B cell (primary cell): ENCODE data around the gene LDHD. TPM values are rescaled to one million over a fixed set of nuclear protein-coding genes. Genes with fewer than 3 reads are reported as not detected.

Source experiments
- ATAC-seq: fragments of 200-7000 bp; cut with Tn5 transposase; one replicate; pipeline ENCODE4 v1.10.0; 2021; ENCODE audit warnings: low read depth, mild to moderate bottlenecking, moderate number of reproducible peaks, moderate library complexity
- CTCF ChIA-PET: fragments of 350-600 bp; sonication (Branson Sonifier 250); formaldehyde crosslinking; loops from one replicate; lab custom pipeline; 2021; ENCODE audit warnings: antibody characterized with exemption, inconsistent platforms; lab: Charles Lee
- POLR2A ChIA-PET: fragments of 350-600 bp; sonication (Branson Sonifier 250); formaldehyde crosslinking; loops from one replicate; lab custom pipeline; 2021; ENCODE audit warnings: antibody characterized with exemption; lab: Charles Lee
- DNase-seq: peaks from one replicate; pipeline ENCODE4 v3.0.0; 2013
- H2AFZ ChIP-seq: 2 replicates; pipeline ENCODE4 v1.6.1; 2012; ENCODE audit warnings: mild to moderate bottlenecking, low read depth, low read length; ENCODE audit not compliant: insufficient read depth, poor library complexity, severe bottlenecking
- H3K27ac ChIP-seq, 2 donors: 1 replicate in 1 of 2; 2 replicates in 1 of 2; pipeline ENCODE4 v1.5.1; 2012 to 2013; ENCODE audit warnings: low read length in 2 of 2, mild to moderate bottlenecking in 2 of 2, moderate library complexity in 1 of 2
- H3K27me3 ChIP-seq, 4 experiments: fragments of 200-600 bp in 1 of 4; sonication (generic) in 1 of 4; replicated peaks in 1 of 4; 1 replicate in 2 of 4; 2 replicates in 2 of 4; pipeline versions ENCODE4 v1.6.1 to v1.7.0; 2013 to 2016; ENCODE audit warnings: low read length in 3 of 4, mild to moderate bottlenecking in 2 of 4, mixed read lengths in 1 of 4, moderate library complexity in 1 of 4; ENCODE audit not compliant: insufficient read depth in 4 of 4, control insufficient read depth in 3 of 4; ENCODE audit errors: control extremely low read depth in 1 of 4
- H3K36me3 ChIP-seq, 2 experiments: replicated peaks in 1 of 2; 1 replicate in 1 of 2; 2 replicates in 1 of 2; pipeline versions ENCODE4 v1.6.1 to v1.7.1; 2013; ENCODE audit warnings: low read length in 1 of 2; ENCODE audit not compliant: insufficient read depth in 2 of 2, control insufficient read depth in 1 of 2; ENCODE audit errors: control extremely low read depth in 1 of 2, extremely low read depth in 1 of 2
- H3K4me1 ChIP-seq, 2 donors: fragments of 200-600 bp in 1 of 2; sonication (generic) in 1 of 2; 1 replicate in 1 of 2; 2 replicates in 1 of 2; pipeline versions ENCODE4 v1.5.1 to v1.6.1; 2013 to 2017; ENCODE audit warnings: low read length in 2 of 2; ENCODE audit not compliant: control insufficient read depth in 2 of 2, insufficient read depth in 2 of 2
- H3K4me2 ChIP-seq: replicated peaks from 2 replicates; pipeline ENCODE3; 2012; ENCODE audit warnings: mild to moderate bottlenecking, low read depth, low read length; ENCODE audit not compliant: poor library complexity, severe bottlenecking
- H3K4me3 ChIP-seq, 5 experiments: fragments of 200-600 bp in 1 of 5; sonication (generic) in 1 of 5; 1 replicate in 3 of 5; 2 replicates in 2 of 5; pipeline versions ENCODE4 v1.5.1 to v1.7.0; 2011 to 2016; ENCODE audit warnings: low read length in 4 of 5, mild to moderate bottlenecking in 4 of 5, low read depth in 2 of 5, control low read depth in 1 of 5, moderate library complexity in 1 of 5; ENCODE audit not compliant: insufficient read depth in 1 of 5; ENCODE audit errors: control extremely low read depth in 1 of 5, extremely low read depth in 1 of 5
- H3K79me2 ChIP-seq: fragments of 200-600 bp; sonication (generic); one replicate; pipeline ENCODE4 v1.6.0; 2016; ENCODE audit warnings: low read length; ENCODE audit not compliant: control insufficient read depth, insufficient read depth
- H3K9ac ChIP-seq: fragments of 200-600 bp; sonication (generic); 2 replicates; pipeline ENCODE4 v1.6.1; 2017; ENCODE audit warnings: mild to moderate bottlenecking, low read length, moderate library complexity
- H3K9me3 ChIP-seq, 3 donors: one replicate each; pipeline versions ENCODE4 v1.6.1 to v1.7.1; 2013; ENCODE audit warnings: low read length in 2 of 3; ENCODE audit not compliant: control insufficient read depth in 2 of 3, insufficient read depth in 1 of 3; ENCODE audit errors: control extremely low read depth in 1 of 3
- H4K20me1 ChIP-seq: 2 replicates; pipeline ENCODE4 v1.6.0; 2012; ENCODE audit warnings: mild to moderate bottlenecking, low read length; ENCODE audit not compliant: insufficient read depth, control insufficient read depth, poor library complexity, severe bottlenecking
- H3K27ac Mint-ChIP-seq: one replicate; pipeline ENCODE4 v1.8.0; 2021; ENCODE audit warnings: mixed read lengths
- H3K27me3 Mint-ChIP-seq: one replicate; pipeline ENCODE4 v1.8.0; 2021; ENCODE audit warnings: mixed read lengths
- H3K4me1 Mint-ChIP-seq: one replicate; pipeline ENCODE4 v1.8.0; 2021; ENCODE audit warnings: mixed read lengths
- H3K4me3 Mint-ChIP-seq: one replicate; pipeline ENCODE4 v1.8.0; 2021; ENCODE audit warnings: mixed read lengths
- H3K9me3 Mint-ChIP-seq: one replicate; pipeline ENCODE4 v1.8.0; 2022; ENCODE audit warnings: mixed read lengths; ENCODE audit not compliant: insufficient read depth
- EZH2 ChIP-seq: IDR thresholded peaks from 2 replicates; pipeline ENCODE4 v1.6.1; 2012; ENCODE audit warnings: borderline replicate concordance, low read depth, mild to moderate bottlenecking, moderate library complexity, low read length; ENCODE audit not compliant: insufficient read depth, poor library complexity, severe bottlenecking
- WGBS: methylation state at CpG from one replicate; pipeline ENCODE4 v1.1.5; 2013; ENCODE audit warnings: missing lambda C conversion rate; ENCODE audit not compliant: insufficient coverage; 5-methylcytosine and 5-hydroxymethylcytosine counted together
- intact Hi-C: fragments of 100-400 bp; cut with micrococcal nuclease; formaldehyde crosslinking; loops from one replicate; pipeline ENCODE4 v1.10.0; 2022
- polyA plus RNA-seq: library from polyadenylated mRNA; depleted of rRNA; stranded (reverse); fragments of >200 nt; gene quantifications from 2 replicates; pipeline ENCODE4 v1.2.3, GENCODE V29; 2012
- total RNA-seq, 2 donors: library from RNA; stranded (reverse); fragments of 120-200 nt in 1 of 2; gene quantifications; 1 replicate in 1 of 2; 2 replicates in 1 of 2; pipeline versions ENCODE4 v1.2.3 to v1.2.4, GENCODE V29; 2013 to 2022
- TF ChIP-seq, protein P1 (sequence below): fragments of 200-600 bp; IDR thresholded peaks from one replicate; pipeline ENCODE4 v1.8.0; 2022; ENCODE audit warnings: antibody characterized with exemption, mild to moderate bottlenecking

LDHD gene
- total and polyA plus RNA-seq, 2 donors (not counting 1 experiment from before 2014, with no cell fraction given) = 0.19 TPM; not detected in 1

DNA sequence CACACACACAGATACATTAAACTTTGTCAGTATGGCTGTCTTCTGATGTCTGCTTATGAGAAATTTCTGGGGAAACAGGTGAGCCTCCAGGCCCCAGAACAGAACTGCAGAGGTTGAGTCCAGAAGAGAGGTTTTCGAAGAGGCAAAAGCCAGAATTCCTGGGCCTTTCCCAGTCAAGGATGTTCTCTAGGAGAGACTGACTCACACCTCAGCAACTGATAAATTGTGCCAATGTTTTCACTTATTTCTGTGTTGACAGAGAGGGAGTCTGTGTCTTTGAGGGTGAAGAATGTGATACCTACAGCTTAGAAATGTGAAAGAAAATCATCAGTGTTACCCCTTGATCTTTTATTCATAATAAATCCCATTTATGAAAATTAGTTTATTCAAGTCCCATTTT, 30.3 kb downstream of the LDHD start:
- H3K9me3 Mint-ChIP-seq = no peaks in the 10 kb centered on the region
- 100% methylated on average over 1 of the region's 1 CpG for WGBS
- POLR2A ChIA-PET = no interaction called here
- H3K4me1 Mint-ChIP-seq = peaks cover 11% of the 10 kb centered on the region
- ATAC-seq = no peak
- TF ChIP-seq, protein P1, sequence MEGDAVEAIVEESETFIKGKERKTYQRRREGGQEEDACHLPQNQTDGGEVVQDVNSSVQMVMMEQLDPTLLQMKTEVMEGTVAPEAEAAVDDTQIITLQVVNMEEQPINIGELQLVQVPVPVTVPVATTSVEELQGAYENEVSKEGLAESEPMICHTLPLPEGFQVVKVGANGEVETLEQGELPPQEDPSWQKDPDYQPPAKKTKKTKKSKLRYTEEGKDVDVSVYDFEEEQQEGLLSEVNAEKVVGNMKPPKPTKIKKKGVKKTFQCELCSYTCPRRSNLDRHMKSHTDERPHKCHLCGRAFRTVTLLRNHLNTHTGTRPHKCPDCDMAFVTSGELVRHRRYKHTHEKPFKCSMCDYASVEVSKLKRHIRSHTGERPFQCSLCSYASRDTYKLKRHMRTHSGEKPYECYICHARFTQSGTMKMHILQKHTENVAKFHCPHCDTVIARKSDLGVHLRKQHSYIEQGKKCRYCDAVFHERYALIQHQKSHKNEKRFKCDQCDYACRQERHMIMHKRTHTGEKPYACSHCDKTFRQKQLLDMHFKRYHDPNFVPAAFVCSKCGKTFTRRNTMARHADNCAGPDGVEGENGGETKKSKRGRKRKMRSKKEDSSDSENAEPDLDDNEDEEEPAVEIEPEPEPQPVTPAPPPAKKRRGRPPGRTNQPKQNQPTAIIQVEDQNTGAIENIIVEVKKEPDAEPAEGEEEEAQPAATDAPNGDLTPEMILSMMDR = no peak
- TF ChIP-seq EZH2 = no peak
- H2AFZ ChIP-seq = no peak overlapping the region
- H3K36me3 ChIP-seq = no peaks in the 10 kb centered on the region
- no peak for DNase-seq
- H3K27ac Mint-ChIP-seq = no peak overlapping the region
- peaks cover 6 to 8% of the 10 kb centered on the region in 2 donors for H3K4me1 ChIP-seq
- peaks cover 0 to 27% (median 10%) of the 10 kb centered on the region in 4 experiments for H3K27me3 ChIP-seq
- no peaks in the 10 kb centered on the region for H3K79me2 ChIP-seq
- H3K9me3 ChIP-seq = peaks cover 0 to 2% (median 0%) of the 10 kb centered on the region in 3 donors
- CTCF ChIA-PET = no interaction called here
- no peak overlapping the region for H3K9ac ChIP-seq
- peaks cover 17% of the 10 kb centered on the region for H3K27me3 Mint-ChIP-seq
- H3K4me3 ChIP-seq = no peak overlapping the region
- no peak overlapping the region for H3K27ac ChIP-seq
- no peak overlapping the region for H3K4me2 ChIP-seq
- intact Hi-C loops = no loop called here
- H4K20me1 ChIP-seq = no peaks in the 10 kb centered on the region
- no peak overlapping the region for H3K4me3 Mint-ChIP-seq

DNA sequence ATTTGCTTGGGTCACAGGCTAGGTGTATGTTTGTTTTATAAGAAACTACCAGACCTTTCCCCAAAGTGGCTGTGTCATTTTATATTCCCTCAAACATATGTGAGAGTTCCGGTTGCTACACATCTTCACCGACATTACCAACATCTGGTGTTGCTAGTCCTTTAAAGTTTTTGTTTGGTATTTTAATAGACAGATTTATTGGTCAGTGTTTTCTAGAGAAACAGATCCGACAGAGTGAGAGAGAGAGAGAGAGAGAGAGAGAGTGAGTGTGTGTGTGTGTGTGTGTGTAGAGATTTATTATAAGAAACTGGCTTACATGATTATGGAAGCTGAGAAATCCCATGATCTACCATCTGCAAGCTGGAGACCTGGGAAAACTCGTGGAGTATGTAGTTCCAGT, 31.0 kb downstream of the LDHD start:
- H3K9me3 ChIP-seq = peaks cover 0 to 2% (median 0%) of the 10 kb centered on the region in 3 donors
- H3K27me3 ChIP-seq = peaks cover 0 to 31% (median 10%) of the 10 kb centered on the region in 4 experiments
- DNase-seq (no peak), ATAC-seq (no peak)
- no peak overlapping the region for H3K9ac ChIP-seq
- H3K4me3 Mint-ChIP-seq = no peak overlapping the region
- H3K4me1 Mint-ChIP-seq = peaks cover 16% of the 10 kb centered on the region
- H3K36me3 ChIP-seq = no peaks in the 10 kb centered on the region
- POLR2A ChIA-PET = no interaction called here
- TF ChIP-seq, protein P1 = no peak
- no peak for TF ChIP-seq EZH2
- peaks cover 10 to 12% of the 10 kb centered on the region in 2 donors for H3K4me1 ChIP-seq
- 74% methylated on average over 2 of the region's 4 CpGs for WGBS
- H3K27me3 Mint-ChIP-seq = peaks cover 19% of the 10 kb centered on the region
- H3K4me3 ChIP-seq = no peak overlapping the region
- H3K9me3 Mint-ChIP-seq = no peaks in the 10 kb centered on the region
- H4K20me1 ChIP-seq = no peaks in the 10 kb centered on the region
- no peaks in the 10 kb centered on the region for H3K79me2 ChIP-seq
- CTCF ChIA-PET = no interaction called here
- no peak overlapping the region for H3K27ac Mint-ChIP-seq
- no peak overlapping the region for H2AFZ ChIP-seq
- H3K27ac ChIP-seq = no peak overlapping the region
- no peak overlapping the region for H3K4me2 ChIP-seq
- intact Hi-C loops = no loop called here
